Activated naive CD4-positive, alpha-beta T cell treated with anti-CD3 and anti-CD28 coated beads for 36 hours (primary cell): Measurements from ENCODE around the gene NTN5. TPM values are rescaled to one million over a fixed set of nuclear protein-coding genes. Genes with fewer than 3 reads are reported as not detected.

Source experiments
- CTCF ChIA-PET: fragments of 350-600 bp; sonication (Branson Sonifier 250); formaldehyde crosslinking; loops from one replicate; lab custom pipeline; 2021; ENCODE audit warnings: antibody characterized with exemption; lab: Charles Lee
- DNase-seq: peaks from one replicate; pipeline ENCODE4 v3.0.0-alpha.2; 2020
- H3K27ac Mint-ChIP-seq: one replicate; pipeline ENCODE4 v1.8.0; 2021; ENCODE audit warnings: mild to moderate bottlenecking, mixed read lengths
- H3K27me3 Mint-ChIP-seq: one replicate; pipeline ENCODE4 v1.8.0; 2021; ENCODE audit warnings: low read depth, mixed read lengths
- H3K36me3 Mint-ChIP-seq: one replicate; pipeline ENCODE4 v1.8.0; 2021; ENCODE audit warnings: low read depth, mixed read lengths
- H3K4me1 Mint-ChIP-seq: one replicate; pipeline ENCODE4 v1.8.0; 2021; ENCODE audit warnings: low read depth, mixed read lengths
- H3K4me3 Mint-ChIP-seq: one replicate; pipeline ENCODE4 v1.8.0; 2021; ENCODE audit warnings: mild to moderate bottlenecking, moderate library complexity, mixed read lengths
- H3K9me3 Mint-ChIP-seq: one replicate; pipeline ENCODE4 v1.8.0; 2021; ENCODE audit warnings: mixed read lengths
- intact Hi-C: fragments of 100-400 bp; cut with micrococcal nuclease; formaldehyde crosslinking; loops from one replicate; pipeline ENCODE4 v1.15.1; 2023
- total RNA-seq, 2 experiments: library from RNA; stranded (reverse); gene quantifications; one replicate each; pipeline ENCODE4 v1.2.3, GENCODE V29; 2021

The NTN5 gene
- total RNA-seq, 2 experiments from 2014 or later, result 0.17 TPM; not detected in 1

DNA sequence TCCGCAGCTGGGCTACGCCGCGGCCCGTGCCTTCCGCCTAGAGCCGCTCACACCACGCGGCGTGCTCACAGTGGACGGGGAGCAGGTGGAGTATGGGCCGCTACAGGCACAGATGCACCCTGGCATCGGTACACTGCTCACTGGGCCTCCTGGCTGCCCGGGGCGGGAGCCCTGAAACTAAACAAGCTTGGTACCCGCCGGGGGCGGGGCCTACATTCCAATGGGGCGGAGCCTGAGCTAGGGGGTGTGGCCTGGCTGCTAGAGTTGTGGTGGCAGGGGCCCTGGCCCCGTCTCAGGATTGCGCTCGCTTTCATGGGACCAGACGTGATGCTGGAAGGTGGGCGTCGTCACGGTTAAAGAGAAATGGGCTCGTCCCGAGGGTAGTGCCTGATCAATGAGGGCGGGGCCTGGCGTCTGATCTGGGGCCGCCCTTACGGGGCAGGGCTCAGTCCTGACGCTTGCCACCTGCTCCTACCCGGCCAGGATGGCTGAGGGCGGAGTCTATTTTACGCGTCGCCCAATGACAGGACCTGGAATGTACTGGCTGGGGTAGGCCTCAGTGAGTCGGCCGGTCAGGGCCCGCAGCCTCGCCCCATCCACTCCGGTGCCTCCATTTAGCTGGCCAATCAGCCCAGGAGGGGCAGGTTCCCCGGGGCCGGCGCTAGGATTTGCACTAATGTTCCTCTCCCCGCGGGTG is 43.1 kb downstream of the NTN5 start:
- DNase-seq, result no peak
- H3K4me3 Mint-ChIP-seq, result no peak overlapping the region

DNA sequence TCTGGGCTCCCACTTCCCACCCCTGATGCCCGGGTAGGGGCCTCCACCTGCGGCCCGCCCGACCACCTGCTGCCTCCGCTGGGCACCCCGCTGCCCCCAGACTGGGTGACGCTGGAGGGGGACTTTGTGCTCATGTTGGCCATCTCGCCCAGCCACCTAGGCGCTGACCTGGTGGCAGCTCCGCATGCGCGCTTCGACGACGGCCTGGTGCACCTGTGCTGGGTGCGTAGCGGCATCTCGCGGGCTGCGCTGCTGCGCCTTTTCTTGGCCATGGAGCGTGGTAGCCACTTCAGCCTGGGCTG is 43.6 kb downstream of the NTN5 start:
- CTCF ChIA-PET, result no interaction called here
- H3K4me1 Mint-ChIP-seq, result peaks cover 43% of the 10 kb centered on the region
- H3K4me3 Mint-ChIP-seq, result no peak overlapping the region
- intact Hi-C loops, result no loop called here
- peaks cover 2% of the 10 kb centered on the region for H3K36me3 Mint-ChIP-seq
- H3K27ac Mint-ChIP-seq, result no peak overlapping the region
- H3K27me3 Mint-ChIP-seq, result no peaks in the 10 kb centered on the region
- no peaks in the 10 kb centered on the region for H3K9me3 Mint-ChIP-seq
- no peak for DNase-seq

More for the DNA sequence above, 43.1 kb downstream of the NTN5 start:
- Mint-ChIP-seq H3K27ac (no peak overlapping the region), H3K4me1 (peaks cover 43% of the 10 kb centered on the region), H3K36me3 (peaks cover 2% of the 10 kb centered on the region), H3K27me3 (no peaks in the 10 kb centered on the region), H3K9me3 (no peaks in the 10 kb centered on the region)
- CTCF ChIA-PET, result no interaction called here
- intact Hi-C loops, result no loop called here

DNA sequence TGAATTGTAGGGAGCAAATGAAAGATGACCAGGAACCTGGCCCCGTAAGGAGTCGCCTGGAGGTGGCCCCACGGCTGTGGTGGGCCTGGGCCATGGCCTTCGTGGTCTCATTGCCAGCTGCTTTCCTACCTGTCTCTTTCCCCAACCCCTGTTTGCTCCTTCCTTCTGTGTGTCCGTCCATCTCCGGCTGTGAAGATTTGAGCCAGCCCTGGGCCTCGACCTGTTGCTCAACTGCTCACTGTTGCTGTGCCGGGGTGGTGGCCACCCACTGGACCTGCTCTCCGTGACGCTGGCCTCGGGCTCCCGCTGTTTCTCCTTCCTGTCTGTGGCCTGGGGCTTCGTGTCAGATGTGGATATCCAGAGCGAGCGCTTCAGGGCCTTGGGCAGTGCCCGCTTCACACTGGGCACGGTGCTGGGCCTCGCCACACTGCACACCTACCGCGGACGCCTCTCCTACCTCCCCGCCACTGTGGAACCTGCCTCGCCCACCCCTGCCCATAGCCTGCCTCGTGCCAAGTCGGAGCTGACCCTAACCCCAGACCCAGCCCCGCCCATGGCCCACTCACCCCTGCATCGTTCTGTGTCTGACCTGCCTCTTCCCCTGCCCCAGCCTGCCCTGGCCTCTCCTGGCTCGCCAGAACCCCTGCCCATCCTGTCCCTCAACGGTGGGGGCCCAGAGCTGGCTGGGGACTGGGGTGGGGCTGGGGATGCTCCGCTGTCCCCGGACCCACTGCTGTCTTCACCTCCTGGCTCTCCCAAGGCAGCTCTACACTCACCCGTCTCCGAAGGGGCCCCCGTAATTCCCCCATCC is 44.1 kb downstream of the NTN5 start:
- no peaks in the 10 kb centered on the region for H3K9me3 Mint-ChIP-seq
- H3K4me3 Mint-ChIP-seq, result no peak overlapping the region
- intact Hi-C loops, result no loop called here
- CTCF ChIA-PET, result interaction anchor here (0.6 kb wide), 1 partner anchor 220 kb away, joined by 4 read pairs; no protein-coding TSS in a partner anchor
- H3K27ac Mint-ChIP-seq, result no peak overlapping the region
- no peaks in the 10 kb centered on the region for H3K27me3 Mint-ChIP-seq
- DNase-seq, result no peak
- H3K4me1 Mint-ChIP-seq, result peaks cover 42% of the 10 kb centered on the region
- H3K36me3 Mint-ChIP-seq, result peaks cover 4% of the 10 kb centered on the region

DNA sequence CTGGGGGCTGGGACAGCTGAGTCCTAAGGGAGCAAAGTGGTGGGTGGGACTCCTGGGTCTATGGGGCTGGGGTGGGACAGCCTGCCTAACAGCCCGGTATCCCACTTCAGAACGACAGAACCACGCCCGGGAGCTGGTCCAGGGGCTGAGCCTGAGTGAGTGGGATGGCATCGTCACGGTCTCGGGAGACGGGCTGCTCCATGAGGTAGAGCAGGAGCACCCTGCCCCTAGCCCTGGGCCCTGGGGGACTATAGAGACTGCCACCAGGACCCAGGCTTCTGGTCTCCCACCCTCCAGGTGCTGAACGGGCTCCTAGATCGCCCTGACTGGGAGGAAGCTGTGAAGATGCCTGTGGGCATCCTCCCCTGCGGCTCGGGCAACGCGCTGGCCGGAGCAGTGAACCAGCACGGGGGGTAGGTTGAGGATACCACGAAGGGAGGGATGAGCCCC is 44.9 kb downstream of the NTN5 start:
- Mint-ChIP-seq H3K27me3 (no peaks in the 10 kb centered on the region), H3K4me1 (peaks cover 39% of the 10 kb centered on the region), H3K27ac (no peak overlapping the region), H3K9me3 (no peaks in the 10 kb centered on the region), H3K4me3 (no peak overlapping the region), H3K36me3 (peaks cover 9% of the 10 kb centered on the region)
- DNase-seq, result no peak
- CTCF ChIA-PET, result interaction anchor here (0.6 kb wide), 1 partner anchor 221 kb away, joined by 4 read pairs; no protein-coding TSS in a partner anchor
- intact Hi-C loops, result no loop called here

DNA sequence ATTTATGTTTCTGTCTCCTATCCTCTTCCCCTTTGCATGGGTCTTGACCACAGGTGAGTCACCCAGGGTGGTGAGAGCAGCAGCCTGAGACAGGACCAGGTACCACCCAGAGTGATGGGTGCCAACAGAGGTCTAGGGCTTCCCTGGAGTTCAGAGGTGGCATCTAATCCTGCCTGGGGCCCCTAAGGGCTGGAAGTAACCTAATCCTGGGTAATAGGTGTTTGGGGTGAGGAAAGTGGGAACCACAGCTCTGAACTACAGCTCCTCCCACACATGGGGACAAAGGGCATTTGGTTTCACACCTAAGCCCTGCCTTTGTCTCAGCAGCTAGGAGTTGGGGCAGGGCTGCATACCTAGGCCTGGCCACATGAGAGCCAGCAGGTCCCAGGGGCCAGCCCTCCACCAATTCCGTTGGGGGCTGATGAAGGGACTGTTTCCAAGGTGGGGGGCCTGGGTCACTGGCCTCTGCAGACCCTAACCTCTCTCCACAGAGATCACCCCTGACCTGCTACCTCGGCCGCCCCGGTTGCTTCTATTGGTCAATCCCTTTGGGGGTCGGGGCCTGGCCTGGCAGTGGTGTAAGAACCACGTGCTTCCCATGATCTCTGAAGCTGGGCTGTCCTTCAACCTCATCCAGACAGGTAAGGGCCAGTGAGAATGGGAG is 45.5 kb downstream of the NTN5 start:
- H3K36me3 Mint-ChIP-seq, result peaks cover 11% of the 10 kb centered on the region
- H3K4me3 Mint-ChIP-seq, result no peak overlapping the region
- CTCF ChIA-PET, result no interaction called here
- no peaks in the 10 kb centered on the region for H3K9me3 Mint-ChIP-seq
- H3K4me1 Mint-ChIP-seq, result peaks cover 39% of the 10 kb centered on the region
- no peaks in the 10 kb centered on the region for H3K27me3 Mint-ChIP-seq
- no peak overlapping the region for H3K27ac Mint-ChIP-seq
- no peak for DNase-seq
- intact Hi-C loops, result no loop called here

DNA sequence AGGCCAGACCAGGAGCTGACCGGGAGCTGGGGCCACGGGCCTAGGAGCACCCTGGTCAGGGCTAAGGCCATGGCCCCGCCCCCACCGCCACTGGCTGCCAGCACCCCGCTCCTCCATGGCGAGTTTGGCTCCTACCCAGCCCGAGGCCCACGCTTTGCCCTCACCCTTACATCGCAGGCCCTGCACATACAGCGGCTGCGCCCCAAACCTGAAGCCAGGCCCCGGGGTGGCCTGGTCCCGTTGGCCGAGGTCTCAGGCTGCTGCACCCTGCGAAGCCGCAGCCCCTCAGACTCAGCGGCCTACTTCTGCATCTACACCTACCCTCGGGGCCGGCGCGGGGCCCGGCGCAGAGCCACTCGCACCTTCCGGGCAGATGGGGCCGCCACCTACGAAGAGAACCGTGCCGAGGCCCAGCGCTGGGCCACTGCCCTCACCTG is 46.9 kb downstream of the NTN5 start:
- Mint-ChIP-seq H3K27ac (no peak overlapping the region), H3K9me3 (no peaks in the 10 kb centered on the region), H3K4me3 (no peak overlapping the region), H3K4me1 (peaks cover 43% of the 10 kb centered on the region), H3K36me3 (peaks cover 18% of the 10 kb centered on the region), H3K27me3 (no peaks in the 10 kb centered on the region)
- intact Hi-C loops, result no loop called here
- DNase-seq, result no peak
- CTCF ChIA-PET, result no interaction called here

DNA sequence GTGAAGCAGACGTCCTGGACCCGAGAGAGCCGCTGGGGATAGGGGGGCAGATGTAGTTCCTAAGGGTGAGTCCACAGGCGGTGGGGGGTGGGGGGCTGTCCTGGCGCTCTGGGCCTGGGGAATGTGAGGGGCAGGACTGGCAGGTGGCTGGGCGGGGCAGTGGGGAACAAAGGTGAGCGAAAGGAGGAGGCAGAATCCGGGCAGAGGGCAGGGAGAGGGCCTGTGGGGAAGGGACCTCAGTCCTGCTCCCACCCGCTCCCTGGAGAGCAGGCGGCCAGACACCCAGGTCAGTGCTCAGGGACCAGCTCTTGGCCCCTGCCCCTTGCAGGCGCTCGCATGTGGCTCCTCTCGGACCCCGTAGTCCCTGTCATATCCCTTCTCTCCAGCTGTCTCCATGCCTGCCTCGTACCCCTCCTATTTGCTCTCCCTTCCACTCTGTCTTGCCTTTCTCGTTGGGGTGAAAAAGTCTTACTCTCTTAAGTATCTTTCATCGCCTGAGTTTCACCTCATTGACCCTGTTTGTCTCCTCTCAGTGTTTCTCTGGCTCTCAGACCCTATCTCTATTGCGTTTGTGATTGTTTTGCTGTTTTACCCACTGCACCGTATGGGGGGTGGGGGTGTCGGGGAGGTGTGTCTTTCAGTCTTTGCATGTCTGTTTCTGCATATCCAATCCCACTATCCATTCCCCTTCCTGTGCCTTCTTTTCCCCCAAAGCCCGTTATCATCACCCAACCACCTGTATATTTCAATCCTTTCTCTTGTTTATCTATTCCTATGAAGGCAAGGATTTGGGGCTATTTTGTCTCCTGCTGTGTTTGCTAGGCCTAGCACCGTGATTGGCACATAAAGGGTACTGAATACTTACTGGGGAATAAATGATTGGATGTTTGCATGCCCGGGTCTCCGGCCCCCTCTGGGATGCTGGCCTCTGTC is 47.8 kb downstream of the NTN5 start:
- no peak for DNase-seq
- Mint-ChIP-seq H3K9me3 (no peaks in the 10 kb centered on the region), H3K27me3 (no peaks in the 10 kb centered on the region), H3K4me1 (peaks cover 43% of the 10 kb centered on the region), H3K36me3 (peaks cover 20% of the 10 kb centered on the region), H3K27ac (peak overlapping the region; percentile 95), H3K4me3 (peak overlapping the region; percentile 79)
- intact Hi-C loops, result loop anchor here (1.0 kb wide), 1 partner anchor 12 kb away; the partner anchor contains the start of gene DBP
- CTCF ChIA-PET, result no interaction called here

DNA sequence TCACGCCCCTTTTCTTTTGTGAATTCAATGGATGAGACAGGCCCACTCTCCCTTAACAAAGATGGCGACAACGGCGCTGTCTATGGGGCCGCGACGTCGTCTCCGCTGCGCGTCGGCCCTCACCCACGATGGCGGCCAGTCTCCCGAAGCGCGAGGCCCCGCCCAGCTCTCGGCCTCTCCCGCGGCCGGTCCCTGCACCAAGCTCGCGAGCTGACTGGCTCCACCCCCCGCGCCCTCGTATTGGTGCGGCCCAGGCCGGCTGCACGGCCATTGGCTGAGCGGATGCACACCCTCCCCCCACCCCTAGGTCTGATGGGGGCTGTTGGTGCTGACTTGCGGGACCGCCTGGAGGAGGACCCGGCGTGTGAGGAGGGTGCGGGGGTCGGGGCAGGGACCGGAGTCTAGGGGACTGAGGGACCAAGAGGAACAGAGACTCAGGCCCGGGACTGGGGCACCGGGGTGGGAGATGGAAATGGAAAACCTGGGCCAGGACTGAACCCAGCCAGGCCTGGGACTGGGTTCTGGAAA is 48.7 kb downstream of the NTN5 start:
- Mint-ChIP-seq H3K27ac (peak overlapping the region; percentile 95), H3K9me3 (no peaks in the 10 kb centered on the region), H3K36me3 (peaks cover 25% of the 10 kb centered on the region), H3K4me1 (peaks cover 50% of the 10 kb centered on the region), H3K4me3 (peak overlapping the region; percentile 79), H3K27me3 (no peaks in the 10 kb centered on the region)
- intact Hi-C loops, result loop anchor here (1.0 kb wide), 1 partner anchor 13 kb away; the partner anchor contains the start of gene DBP
- CTCF ChIA-PET, result interaction anchor here (1.0 kb wide), 1 partner anchor 35 kb away, joined by 3 read pairs; no protein-coding TSS in a partner anchor
- DNase-seq, result peak; percentile 98

DNA sequence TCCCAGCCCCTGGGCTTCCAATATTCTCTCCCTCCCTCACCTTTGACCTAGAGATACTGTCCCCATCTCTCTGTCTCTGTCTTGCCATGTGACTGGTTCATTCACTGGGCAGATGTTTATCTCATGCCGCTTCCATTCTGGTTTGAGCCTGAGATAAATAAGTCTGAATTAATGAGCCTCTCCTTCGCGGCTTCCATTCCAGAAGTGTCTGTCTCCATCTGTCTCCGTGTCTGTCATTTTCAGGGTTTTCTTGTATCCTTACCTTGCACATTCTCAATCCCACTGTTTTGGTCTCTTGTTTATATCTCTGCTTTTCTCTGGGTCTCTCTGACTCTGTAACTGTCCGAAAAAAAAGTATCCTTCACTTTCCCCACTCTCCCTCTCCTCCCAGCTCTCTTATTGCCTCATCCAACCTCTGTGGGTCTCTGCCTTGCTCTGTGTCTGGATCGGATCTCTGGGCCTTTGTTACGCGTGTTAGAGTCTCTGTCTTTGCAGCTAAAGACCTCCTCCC is 49.2 kb downstream of the NTN5 start:
- H3K27me3 Mint-ChIP-seq, result no peaks in the 10 kb centered on the region
- CTCF ChIA-PET, result interaction anchor here (1.0 kb wide), 1 partner anchor 35 kb away, joined by 3 read pairs; no protein-coding TSS in a partner anchor
- intact Hi-C loops, result loop anchor here (1.0 kb wide), 1 partner anchor 14 kb away; the partner anchor contains the start of gene DBP
- H3K4me1 Mint-ChIP-seq, result peaks cover 49% of the 10 kb centered on the region
- H3K36me3 Mint-ChIP-seq, result peaks cover 27% of the 10 kb centered on the region
- H3K9me3 Mint-ChIP-seq, result no peaks in the 10 kb centered on the region
- peak overlapping the region; percentile 95 for H3K27ac Mint-ChIP-seq
- no peak for DNase-seq
- H3K4me3 Mint-ChIP-seq, result peak overlapping the region; percentile 79

DNA sequence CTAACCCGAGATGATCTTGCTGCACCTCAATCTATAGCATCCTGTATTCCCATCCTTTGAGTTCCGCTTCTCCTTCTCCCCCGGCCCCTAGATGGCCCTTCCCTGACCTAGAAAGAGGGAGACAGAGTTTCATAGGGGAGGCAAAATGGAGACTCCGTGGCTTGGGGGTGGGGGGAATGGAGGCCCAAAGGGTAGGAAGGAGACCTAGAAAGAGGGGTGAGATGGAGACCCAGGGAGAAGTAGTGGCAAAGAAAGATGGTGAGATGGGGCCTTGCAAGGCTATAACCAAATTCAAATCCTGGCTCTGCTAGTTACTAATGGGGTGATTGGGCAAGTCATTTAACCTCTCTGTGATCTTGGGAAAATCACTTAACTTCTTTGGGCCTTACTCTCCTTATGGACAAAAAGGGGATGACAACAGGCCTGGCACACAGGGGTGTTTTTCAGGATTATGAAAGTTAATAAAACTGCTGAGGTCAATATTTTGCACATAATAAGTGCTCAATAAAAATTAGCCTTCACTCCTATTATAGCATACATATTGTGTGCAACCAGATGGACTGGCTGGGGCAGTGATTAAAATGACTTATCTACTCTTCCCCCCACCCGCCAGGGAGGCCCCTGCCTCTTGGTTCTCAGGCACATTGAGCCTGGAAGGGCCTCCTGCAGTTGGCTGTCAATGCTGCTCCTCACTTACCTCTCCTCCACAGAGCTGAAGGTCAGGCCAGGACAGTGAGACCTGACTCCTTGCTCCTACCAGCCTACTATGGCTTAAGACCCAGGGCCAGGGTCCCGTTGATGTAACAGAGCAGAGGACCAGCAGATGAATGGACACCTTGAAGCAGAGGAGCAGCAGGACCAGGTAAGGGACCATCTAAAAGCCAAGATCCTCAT is 52.9 kb downstream of the NTN5 start:
- CTCF ChIA-PET, result interaction anchor here (1.0 kb wide), 1 partner anchor 30 kb away, joined by 4 read pairs; no protein-coding TSS in a partner anchor
- intact Hi-C loops, result loop anchor here (1.0 to 2.0 kb wide), 5 partner anchors 17 to 299 kb away; partner anchors contain the start of genes CYTH2, DBP, GRWD1 and SYNGR4
- peak overlapping the region; percentile 99 for H3K27ac Mint-ChIP-seq
- H3K27me3 Mint-ChIP-seq, result no peaks in the 10 kb centered on the region
- H3K9me3 Mint-ChIP-seq, result no peaks in the 10 kb centered on the region
- peaks cover 60% of the 10 kb centered on the region for H3K36me3 Mint-ChIP-seq
- H3K4me3 Mint-ChIP-seq, result peak overlapping the region; percentile 99
- DNase-seq, result no peak
- H3K4me1 Mint-ChIP-seq, result peaks cover 60% of the 10 kb centered on the region
